ENCODE data around the gene CTIF. TPM values are rescaled to one million over a fixed set of nuclear protein-coding genes. Genes with fewer than 3 reads are reported as not detected.

Gene CTIF
- total RNA-seq, 1 experiment from 2014 or later: 23.8 TPM

GRCh38 chr18:48575301-48575657 lies 36.4 kb downstream of the CTIF start:
- DNase-seq (ENCODE audit: low spot score): no peak

DNA sequence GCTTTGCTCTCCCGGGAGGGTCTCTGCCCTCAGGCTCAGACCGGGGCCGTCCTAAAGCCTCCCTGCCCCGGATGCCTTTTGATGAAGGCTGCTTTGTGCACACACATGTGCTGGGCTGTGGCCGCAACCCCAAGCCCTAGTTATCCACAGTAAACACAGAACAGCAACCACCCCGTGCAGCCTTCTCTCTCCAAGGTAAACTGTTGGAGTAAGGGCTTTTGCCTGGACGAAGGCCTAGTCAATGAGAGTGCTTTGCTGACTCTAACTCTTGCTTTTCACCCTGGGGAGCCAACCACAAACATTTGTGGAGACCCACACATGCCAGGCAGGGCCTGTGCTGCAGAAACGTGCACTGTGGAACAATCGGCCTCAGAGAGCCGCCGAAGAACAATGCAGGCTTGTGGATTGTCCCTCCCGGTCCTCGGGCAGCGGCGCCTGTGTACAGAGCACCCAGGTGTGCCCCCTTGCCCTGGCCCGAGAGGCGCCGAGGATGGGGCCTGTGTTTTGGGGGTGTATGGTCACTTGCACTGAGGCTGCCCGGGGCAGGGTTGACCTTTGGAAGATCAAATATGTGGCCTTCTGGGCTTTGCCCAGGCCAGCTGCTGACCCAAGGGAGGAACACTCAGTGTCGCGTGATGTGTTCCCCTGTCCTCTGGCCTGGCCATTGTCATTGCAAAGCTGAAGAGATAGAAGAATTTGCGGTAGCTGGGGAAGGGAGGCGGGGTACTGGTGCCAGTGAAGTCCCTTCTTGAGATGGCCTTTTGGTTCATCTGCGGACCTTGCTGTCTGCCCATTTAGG lies 37.0 kb downstream of the CTIF start:
- no peak for DNase-seq (ENCODE audit: low spot score)

DNA sequence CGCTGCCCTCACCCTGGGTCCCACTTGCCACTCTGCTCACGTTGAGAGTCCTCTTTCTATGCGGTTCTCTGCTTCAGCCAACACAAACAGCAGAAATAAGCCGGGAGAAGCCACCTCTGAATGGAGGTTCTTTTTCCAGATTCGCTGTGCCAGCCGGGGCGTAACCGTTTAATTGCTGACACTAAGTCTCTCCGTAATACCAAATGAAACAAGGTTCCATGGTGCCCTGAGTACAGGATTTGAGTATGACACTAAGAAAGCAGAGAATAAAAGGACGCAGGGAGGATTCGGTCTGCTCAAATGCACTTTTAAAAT lies 37.6 kb downstream of the CTIF start:
- DNase-seq (ENCODE audit: low spot score): no peak

DNA sequence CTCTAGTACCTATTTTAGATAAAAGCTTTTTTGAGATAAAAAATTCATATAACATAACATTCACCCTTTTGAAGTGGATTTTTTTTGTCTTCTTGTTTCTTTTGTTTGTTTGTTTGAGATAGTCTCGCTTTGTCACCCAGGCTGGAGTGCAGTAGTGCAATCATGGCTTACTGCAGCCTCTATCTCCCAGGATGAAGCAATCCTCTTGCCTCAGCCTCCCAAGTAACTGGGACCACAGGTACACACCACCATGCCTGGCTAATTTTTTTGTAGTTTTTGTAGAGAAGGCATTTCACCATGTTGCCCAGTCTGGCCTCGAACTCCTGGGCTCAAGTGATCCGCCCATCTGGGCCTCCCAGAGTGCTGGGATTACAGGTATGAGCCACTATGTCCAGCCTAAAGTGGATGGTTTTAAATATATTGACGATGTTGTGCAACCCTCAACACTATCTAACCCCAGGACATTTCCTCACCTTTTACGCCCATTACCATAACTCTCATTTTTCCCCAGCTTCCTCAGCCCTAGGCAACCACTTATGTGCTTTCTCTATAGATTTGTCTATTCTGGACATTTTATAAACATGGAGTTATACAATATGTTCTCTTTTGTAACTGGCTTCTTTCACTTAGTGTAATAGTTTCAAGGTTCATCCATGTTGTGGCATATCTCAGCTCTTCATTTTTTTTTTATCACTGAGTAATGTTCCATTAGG lies 38.8 kb downstream of the CTIF start:
- DNase-seq (ENCODE audit: low spot score): no peak

DNA sequence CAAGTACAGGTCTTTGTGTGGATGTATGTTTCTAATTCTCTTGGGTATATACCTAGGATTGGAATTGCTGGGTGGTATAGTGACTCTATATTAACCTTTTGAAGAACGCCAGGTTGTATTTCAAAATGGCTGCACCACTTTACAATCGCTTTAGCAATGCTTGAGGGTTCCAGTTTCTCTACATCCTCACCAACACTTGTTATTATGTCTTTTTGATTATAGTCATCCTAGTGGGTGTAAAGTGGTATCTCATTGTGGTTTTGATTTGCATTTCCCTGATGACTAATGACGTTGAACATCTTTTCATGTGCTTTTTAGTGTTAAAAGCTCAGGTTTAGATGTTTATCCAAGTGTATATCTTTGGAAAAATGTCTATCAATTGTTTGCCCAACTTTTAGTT lies 39.5 kb downstream of the CTIF start:
- DNase-seq (ENCODE audit: low spot score): no peak

- no peak for DNase-seq (ENCODE audit: low spot score)
These were observed 41.2 kb downstream of the CTIF start for GRCh38 chr18:48580066-48580465.

GRCh38 chr18:48580782-48581181 lies 42.0 kb downstream of the CTIF start:
- DNase-seq (ENCODE audit: low spot score): no peak

- DNase-seq (ENCODE audit: low spot score): no peak
These were observed 42.4 kb downstream of the CTIF start for GRCh38 chr18:48581206-48581605.

DNA sequence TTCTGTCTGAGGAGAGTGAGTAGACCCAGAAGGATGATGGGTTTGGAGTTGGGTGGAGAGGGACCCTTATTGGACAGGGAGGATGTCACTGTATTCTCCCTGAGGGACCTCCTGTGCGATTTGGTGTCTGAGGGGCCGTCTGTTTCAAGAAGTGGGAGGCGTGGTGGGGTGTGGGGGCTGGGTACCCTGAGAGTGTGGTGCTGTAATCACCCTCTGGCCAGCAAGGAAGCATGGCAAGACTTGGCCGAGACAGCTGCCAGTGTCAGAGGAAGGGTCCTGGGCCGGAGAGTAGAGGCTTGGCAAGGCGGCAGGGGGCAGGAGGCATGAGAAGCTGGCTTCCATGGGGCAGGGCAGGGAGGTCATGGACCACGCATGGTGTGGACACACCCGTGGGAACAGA lies 43.1 kb downstream of the CTIF start:
- DNase-seq (ENCODE audit: low spot score): no peak

GRCh38 chr18:48582946-48583345 lies 44.1 kb downstream of the CTIF start:
- no peak for DNase-seq (ENCODE audit: low spot score)

DNA sequence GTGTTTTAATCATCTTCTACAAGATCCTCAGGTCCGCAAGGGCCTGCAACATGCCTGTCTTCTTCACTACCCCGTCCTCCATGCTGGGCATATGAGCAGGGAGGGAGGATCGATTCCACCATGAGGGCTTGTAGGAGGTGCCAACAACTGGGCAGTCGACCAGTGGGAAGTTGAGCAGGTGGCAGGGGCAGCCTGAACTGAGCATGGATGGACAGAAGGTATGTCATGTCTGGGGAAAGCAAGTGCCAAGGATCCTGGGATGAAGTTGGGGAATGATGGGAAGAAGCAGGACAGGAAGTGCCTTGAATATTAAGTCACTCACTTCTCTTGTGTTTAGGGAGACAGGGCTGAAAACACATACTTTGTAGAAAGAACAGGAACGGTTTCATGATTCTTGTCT lies 44.7 kb downstream of the CTIF start:
- DNase-seq (ENCODE audit: low spot score): no peak

- peak; percentile 16 for DNase-seq (ENCODE audit: low spot score)
These were observed 51.1 kb downstream of the CTIF start for GRCh38 chr18:48589797-48590519.

DNA sequence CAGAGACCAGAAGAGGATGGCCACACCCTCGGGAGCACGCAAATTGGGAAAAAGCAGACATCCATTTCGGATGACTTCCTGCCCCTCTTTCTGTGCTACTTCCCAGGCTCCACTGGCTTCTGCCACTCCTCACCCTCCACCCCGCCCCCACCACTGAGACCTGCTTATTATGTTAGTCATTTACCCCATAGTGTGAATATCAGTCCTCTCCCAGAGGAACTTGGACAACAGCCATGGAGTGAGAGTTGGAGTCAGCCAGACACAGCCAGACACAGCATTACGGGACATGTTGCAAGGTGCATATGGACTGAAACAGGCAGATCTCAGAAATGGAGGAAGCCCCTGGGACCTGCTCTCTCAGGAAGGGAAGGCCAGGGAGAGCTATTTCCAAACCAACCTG lies 51.8 kb downstream of the CTIF start:
- DNase-seq (ENCODE audit: low spot score): peak; percentile 90

GRCh38 chr18:48592540-48593171 lies 53.8 kb downstream of the CTIF start:
- DNase-seq (ENCODE audit: low spot score): no peak

DNA sequence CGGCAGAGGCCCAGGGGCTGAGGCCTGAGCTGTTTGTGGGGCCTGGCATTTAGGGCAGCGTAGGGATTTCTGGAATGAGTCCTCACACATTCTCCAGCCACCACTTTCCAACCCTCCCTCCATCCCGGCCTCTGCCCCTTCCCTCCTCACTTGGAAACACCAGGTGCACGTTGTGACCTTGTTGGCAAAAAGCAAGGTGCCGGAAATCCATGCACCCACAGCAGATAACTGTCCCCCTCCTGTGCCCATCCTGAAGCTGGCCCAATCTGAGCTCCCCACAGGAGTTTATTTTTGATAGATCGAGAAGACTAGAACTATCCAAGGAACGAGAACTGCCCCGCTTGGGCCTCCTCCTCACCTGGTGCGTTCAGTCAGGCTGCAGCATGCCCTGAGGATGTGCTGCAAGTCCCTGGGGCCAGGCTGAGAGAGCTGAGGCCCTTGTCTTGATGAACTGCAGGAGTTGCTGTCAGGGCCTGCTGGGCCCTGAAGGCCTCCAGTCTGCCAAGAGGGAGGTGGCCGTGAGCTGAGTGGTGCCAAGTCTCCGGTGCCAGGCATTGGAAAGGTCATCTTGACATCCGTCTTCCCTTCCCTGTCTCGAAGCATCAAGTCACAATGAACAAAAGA lies 55.8 kb downstream of the CTIF start:
- DNase-seq (ENCODE audit: low spot score): no peak

DNA sequence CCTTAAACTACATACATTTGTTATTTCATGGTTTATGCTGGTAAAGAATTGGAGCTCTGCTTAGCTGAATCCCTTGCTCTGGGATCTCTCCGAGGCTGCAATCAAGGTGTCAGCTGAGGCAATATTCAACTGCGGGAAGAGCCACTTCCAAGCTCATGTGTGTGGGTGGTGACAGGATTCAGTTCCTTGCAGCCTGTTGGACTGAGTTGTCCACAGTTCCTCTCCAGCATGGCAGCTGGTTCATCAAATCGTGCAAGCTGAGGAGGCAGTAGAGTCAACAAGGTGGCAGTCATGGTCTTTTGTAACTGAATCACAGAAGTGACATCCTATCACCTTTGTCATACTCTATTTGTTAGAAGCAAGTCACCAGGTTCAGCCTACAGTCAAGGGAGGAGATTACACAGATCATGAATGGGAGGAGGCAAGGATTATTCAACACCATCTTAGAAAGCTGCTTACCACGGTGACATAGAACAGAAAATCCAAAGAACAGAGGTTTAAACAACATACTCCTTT lies 56.9 kb downstream of the CTIF start:
- no peak for DNase-seq (ENCODE audit: low spot score)

GRCh38 chr18:48597110-48597509 lies 58.3 kb downstream of the CTIF start:
- DNase-seq (ENCODE audit: low spot score): no peak

DNA sequence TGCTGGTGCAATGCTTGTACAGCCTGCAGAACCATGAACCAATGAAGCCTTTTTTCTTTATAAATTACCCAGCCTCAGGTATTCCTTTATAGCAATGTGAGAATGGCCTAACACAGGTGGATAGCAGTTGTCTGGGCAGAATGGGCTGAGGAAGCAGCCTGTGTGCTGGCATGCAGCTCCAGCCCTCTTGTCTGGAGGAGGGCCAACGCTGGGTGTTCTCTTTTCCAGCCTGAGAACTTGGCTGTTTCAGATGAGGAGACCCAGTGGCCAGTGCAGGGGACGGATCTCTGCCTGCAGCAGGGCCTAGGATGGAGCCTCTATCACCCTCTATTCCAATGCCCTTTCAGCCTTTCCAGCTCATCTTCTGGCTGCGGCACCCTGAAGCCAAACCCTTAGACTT lies 58.8 kb downstream of the CTIF start:
- no peak for DNase-seq (ENCODE audit: low spot score)

DNA sequence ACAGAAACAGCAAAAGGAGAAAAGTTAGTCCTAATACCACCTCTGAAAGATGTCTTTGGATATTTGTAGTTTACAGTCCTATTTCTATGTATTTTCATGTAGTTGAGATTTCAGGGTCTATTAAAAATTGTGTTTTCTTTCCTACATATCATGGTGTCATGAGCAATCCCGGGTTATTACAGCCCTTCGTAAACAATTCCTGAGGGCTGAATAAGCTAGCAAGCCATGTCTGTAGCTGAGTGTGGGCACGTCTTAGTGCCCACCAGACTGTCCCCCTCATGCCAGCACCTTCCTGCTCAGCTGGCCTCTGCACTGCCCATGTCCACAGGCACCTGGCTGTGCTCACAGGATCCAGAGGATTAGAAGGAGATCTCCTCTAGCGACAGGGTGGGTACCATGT lies 60.6 kb downstream of the CTIF start:
- DNase-seq (ENCODE audit: low spot score): no peak

GRCh38 chr18:48600046-48600445 lies 61.2 kb downstream of the CTIF start:
- no peak for DNase-seq (ENCODE audit: low spot score)

DNA sequence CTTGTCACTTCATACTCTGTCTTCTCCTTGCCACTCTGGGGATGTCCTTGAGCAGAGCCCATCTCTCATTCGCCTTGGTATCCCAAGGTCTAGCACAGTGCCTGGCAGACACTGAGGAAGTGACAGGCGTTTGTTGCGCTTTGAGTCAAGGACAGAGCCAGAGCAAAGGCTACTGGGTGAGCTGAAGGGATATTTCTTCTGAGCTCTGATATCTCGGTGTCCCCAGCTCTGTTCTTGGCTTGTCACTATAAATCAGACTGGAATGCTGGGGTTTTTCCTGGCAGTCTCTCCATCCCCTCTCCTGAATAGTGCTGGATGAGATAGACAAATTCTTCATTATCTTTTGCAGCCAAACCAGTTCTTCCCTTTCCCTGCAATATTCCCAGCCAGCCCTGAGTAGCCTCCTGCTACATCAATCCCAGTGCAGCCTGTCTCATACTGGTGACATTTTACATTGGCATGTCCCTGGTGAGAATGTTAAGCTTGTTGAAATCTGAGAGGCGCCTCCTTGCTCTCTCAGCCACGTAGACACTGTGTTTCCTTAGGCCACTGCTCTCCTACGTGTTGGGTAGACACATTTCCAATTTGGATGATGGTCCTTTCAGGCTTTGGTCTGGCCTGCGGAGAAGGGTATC lies 61.7 kb downstream of the CTIF start:
- DNase-seq (ENCODE audit: low spot score): peak; percentile 36
